GM12864 (cell line): ENCODE results near the gene FBXL20.

Source experiments
- DNase-seq: peaks from one replicate; pipeline ENCODE4 v3.0.0-alpha.2; 2011; ENCODE audit warnings: low read depth
- H3K4me3 ChIP-seq: 2 replicates; pipeline ENCODE4 v1.5.1; 2011; ENCODE audit warnings: mild to moderate bottlenecking, low read depth, low read length, control low read depth
- CTCF ChIP-seq: IDR thresholded peaks from 2 replicates; pipeline ENCODE4 v1.5.1; 2011; ENCODE audit warnings: low read depth, mild to moderate bottlenecking, moderate library complexity, low read length, control low read depth, inconsistent platforms; ENCODE audit errors: missing control alignments

Gene FBXL20

DNA sequence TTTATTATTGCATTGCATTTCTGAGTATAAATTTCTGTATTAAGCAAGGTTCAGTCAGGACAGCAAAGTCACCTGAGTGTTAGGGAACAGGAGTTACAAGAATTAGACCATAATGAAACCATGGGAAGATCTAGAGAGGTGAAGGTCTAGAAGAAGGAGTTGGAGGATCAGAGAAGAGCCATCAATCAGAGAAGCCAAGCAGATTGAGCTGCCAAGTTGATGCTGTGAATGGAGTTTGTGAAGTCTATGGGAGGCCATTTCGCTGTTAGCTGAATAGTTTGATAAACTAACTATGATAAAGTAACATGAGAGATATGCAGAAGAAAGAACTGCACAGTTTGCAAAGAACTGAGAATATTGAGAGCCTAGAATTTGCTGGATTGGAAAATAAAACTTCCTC, 40.4 kb downstream of the FBXL20 start:
- no peak for TF ChIP-seq CTCF
- H3K4me3 ChIP-seq: no peak overlapping the region
- no peak for DNase-seq

DNA sequence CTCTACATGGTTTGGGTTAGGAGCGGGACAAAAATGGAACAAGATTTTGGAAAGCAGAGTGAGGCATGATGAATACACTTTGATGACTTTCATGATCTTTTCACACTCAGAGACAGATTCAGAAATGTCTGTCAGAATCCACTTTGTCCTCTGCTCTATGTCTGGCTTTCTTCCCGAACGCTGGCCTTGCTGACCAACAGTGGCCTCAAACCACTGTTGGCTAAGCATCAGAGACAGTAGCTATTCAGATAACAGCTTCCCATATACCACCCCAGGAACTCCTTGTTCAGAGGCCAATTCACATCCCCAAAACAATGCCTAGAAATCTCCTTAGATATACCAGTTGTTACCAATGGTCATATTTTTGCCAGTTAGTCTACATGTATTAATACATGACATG, 40.9 kb downstream of the FBXL20 start:
- H3K4me3 ChIP-seq: no peak overlapping the region
- no peak for TF ChIP-seq CTCF
- DNase-seq: no peak

- no peak for TF ChIP-seq CTCF
- H3K4me3 ChIP-seq: no peak overlapping the region
- DNase-seq: no peak
Observed at GRCh38 chr17:39359994-39360393, 41.4 kb downstream of the FBXL20 start.

DNA sequence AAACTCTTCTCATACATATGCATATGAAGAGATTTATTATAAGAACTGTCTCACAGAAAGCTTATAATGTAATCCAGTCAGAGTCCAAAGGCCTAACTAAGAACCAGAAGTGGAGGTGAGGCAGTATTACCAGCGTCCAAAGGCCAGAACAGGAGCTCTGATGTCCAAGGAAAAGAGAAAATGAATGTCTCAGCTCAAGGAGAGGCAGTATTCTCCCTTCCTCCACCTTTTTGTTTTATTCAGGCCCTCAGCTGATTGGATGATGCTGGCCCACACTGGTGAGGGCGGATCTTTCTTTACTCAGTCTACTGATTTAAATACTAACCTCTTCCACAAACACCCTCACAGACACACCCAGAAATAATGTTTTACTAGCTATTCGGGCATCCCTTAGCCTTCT, 43.4 kb downstream of the FBXL20 start:
- no peak for TF ChIP-seq CTCF
- H3K4me3 ChIP-seq: no peak overlapping the region
- no peak for DNase-seq

GRCh38 chr17:39357488-39357887, 43.9 kb downstream of the FBXL20 start:
- no peak for TF ChIP-seq CTCF
- no peak overlapping the region for H3K4me3 ChIP-seq
- no peak for DNase-seq

GRCh38 chr17:39352986-39353385, 48.4 kb downstream of the FBXL20 start:
- TF ChIP-seq CTCF: no peak
- DNase-seq: no peak

GRCh38 chr17:39352511-39352910, 48.9 kb downstream of the FBXL20 start:
- no peak for DNase-seq
- no peak for TF ChIP-seq CTCF
- H3K4me3 ChIP-seq: no peak overlapping the region

More at GRCh38 chr17:39352986-39353385, 48.4 kb downstream of the FBXL20 start:
- no peak overlapping the region for H3K4me3 ChIP-seq
